CD4-positive, alpha-beta T cell treated with Interleukin-4 for 4 hours (primary cell): ENCODE results near the gene WFDC5.
A peak's percentile ranks its signal among the peaks of the same experiment; 100 is the strongest.

ENCODE experiments used
- DNase-seq: peaks from one replicate; pipeline ENCODE4 v3.0.0-alpha.2; 2020

Gene WFDC5

DNA sequence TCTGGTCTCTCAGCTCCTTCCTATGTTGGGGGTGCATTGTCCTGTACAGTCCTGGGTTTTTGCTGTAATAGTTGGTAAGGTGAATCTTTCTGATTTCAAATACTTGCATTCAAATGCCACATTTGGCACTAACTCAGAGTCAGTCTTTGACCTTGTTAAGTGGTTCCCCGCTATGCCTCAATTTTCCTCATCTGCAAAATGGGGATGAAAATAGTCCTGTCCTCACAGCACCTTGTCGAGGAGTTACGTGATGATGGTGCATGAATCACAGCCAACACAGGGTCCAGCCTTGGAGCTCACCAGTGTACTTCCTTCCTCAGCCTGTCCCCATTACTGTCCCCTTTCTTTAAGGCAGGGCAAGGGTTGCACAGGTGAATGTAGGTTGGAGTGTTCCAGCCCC is 1.1 kb downstream of the WFDC5 start:
- no peak for DNase-seq

- no peak for DNase-seq
These were observed 2.2 kb downstream of the WFDC5 start for GRCh38 chr20:45112754-45113153.

DNA sequence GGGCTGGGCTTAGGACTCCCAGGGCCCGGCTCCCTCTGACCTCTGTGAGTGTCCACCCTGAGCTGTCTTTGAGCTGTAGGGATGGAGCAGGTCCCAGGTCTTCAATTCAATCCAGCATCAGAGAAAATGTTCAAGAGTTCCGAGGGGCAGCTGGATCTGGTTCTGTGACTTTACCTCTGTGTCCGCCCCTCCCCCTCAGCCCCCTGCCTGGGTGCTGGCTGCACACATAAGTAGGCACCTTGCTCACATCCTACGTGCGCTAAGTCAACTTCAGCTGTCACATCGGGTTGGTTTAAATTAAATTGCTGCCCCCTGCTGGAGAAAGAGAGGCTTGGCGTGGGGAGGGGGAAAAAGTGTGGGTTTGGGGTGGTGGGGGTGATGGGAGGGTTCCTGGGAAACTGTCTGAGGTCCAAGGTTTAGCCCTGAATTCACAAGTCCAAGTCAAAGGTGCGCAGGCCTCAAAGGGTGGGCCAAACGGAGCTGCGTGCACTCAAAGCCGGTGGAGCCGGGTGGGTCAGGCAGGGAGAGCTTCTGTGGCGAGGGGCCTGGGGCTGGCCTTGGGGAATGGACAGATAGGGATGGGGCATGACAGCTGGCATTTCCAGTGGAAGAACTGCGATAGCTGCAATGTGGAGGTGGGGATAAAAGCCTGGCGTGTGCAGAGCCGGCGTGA is 3.0 kb downstream of the WFDC5 start:
- peak; percentile 15 for DNase-seq

DNA sequence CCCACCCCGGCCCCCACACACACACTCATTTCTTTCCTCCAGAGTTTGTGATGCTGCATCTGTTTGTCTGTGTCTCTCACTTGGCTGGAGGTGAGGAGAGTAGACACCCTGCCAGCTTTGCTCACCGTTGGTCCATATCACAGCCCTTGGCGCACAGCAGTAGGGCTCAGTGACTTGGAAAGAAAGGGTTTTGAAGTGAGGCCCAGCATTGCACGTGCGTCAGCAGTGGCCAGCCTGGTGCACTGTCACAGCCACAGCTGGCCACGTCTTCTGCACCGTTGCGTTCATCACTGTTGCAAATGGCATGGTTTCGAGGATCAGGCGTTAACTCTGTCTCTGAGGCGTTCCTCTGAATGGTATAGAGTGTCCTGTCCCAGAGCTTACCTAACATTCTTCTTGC is 3.7 kb downstream of the WFDC5 start:
- DNase-seq = no peak

DNA sequence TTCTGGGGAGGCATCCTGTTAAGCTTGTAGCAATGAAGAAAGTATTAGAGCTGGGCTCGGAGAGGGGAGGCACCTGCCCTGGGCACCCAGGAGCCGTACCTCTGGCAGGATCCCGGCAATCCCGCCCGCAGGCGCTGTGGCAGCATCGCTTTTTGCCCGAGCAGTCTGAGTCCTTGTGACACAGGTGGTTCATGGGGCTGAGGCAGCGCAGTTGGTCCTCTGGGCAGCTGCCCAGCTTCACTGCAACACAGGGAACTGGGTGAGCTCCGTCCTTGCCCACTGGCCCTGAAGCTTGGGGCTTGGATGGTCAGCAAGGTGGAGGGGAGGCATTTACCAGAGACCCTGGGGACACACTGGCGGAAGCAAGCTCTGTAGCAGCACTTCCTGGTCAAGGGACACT is 4.7 kb downstream of the WFDC5 start:
- DNase-seq = no peak

GRCh38 chr20:45109634-45110033 is 5.3 kb downstream of the WFDC5 start:
- DNase-seq = no peak

GRCh38 chr20:45105317-45105716 is 9.7 kb downstream of the WFDC5 start:
- DNase-seq = no peak

- DNase-seq = no peak
These were observed 10.2 kb downstream of the WFDC5 start for GRCh38 chr20:45104786-45105185.

DNA sequence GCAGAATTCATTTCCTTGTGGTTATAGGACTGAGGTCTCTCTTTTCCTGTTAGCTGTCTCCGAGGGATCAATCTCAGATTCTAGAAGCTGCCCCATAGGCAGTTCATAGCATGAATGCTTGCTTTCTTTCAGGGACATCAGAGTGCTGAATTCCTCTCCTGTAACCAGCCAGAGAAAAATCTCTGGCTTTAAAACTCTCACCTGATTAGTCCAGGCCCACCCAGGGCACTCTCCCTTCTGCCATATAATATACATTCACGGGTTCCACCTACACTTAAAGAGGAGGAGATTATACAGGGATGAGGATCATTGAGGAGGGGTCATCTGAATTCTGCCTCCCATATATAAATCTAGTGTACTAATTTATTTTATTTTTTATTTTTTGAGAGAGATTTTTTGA is 11.9 kb downstream of the WFDC5 start:
- no peak for DNase-seq

DNA sequence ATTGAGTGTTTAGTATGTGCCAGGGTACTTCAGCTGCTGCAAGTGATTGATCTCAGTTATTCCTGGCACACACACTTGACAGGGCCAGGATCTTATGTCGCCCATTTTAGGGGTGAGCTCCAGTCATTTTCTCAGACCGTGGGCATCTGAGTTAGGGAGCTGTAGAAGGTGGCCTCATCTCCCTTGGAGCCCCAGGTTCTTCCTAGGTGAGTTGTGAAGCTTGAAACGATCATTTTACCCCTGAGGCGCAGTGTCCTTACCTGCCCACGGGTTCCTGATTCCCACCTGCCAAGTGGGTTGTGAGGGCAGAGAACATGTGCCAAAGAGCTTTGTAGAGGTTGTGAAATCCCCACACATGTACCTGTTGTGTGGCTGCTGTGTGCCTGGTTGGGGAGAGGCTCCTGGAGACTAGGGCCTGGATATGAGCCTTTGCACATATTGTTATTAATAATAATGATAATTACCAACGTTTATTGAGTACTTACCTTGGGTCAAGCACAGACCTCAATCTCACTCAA is 13.6 kb downstream of the WFDC5 start:
- no peak for DNase-seq

- DNase-seq = no peak
These were observed 14.3 kb downstream of the WFDC5 start, which contains the start of gene KCNS1 for GRCh38 chr20:45100563-45101245. KCNS1 (minus strand) TSS chr20:45101127; CDS start chr20:45099236, 1,891 bp downstream.

GRCh38 chr20:45098103-45098773 is 16.7 kb downstream of the WFDC5 start:
- no peak for DNase-seq

GRCh38 chr20:45097485-45098102 is 17.4 kb downstream of the WFDC5 start:
- peak; percentile 8 for DNase-seq

DNA sequence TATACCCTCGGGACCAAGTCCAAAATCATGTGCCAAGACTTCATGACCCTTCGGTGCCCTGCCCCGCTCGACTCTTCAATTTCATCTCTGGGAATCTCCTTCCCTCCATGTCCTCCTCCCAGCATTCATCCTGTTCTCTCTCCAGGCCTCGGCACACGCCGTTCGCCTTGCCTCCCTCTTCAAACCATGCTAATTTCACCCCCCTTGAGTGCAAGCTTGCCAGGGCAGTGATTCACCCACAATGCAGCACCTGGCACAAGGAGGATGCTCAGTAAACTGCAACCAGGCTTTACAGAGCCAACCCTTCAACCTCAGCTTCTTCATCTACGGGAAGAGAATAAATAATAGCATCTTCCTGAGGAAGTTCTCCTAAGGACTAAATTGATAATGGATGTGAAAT is 18.2 kb downstream of the WFDC5 start:
- DNase-seq = no peak

DNA sequence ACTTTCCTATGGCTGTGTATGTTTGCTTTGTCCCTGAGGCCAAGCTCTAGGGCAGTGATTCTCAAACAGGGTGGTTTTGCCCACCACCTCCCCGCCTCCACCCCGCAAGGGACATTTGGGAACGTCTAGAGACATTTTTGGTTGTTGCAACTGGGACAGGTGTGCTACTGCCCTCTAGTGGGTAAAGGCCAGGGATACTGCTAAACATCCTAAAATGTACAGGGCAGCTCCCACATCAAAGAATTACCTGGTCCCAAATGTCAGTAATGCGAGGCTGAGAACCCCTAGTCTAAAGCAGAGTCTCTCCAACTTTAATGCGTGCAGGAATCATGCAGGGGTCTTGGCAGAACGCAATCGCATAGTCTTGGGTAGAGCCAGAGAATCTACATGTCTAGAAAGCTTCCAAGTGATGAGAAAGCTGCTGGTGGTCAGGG is 19.2 kb downstream of the WFDC5 start:
- peak; percentile 67 for DNase-seq

GRCh38 chr20:45094864-45095574 is 20.0 kb downstream of the WFDC5 start:
- DNase-seq = no peak

DNA sequence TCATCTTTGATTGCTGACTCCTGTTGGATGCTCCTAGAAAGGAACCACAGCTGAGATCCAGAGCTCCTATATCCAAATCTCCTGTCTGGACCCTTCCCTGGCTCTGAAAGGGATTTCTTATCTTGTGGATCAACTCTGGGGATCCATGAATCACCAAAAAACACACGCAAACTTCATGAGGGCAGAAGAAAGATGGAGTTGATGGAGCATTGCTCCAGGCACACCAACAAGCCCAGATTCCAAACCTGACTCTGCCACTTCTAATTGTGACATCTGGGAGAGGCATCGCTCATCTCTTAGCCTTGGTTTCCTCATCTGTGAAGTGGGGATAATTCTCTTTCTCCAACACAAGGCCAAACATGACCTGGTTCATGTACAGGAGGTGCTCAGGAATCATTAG is 20.8 kb downstream of the WFDC5 start:
- no peak for DNase-seq

- DNase-seq = no peak
These were observed 22.1 kb downstream of the WFDC5 start for GRCh38 chr20:45092898-45093297.

- no peak for DNase-seq
These were observed 23.6 kb downstream of the WFDC5 start for GRCh38 chr20:45091366-45091765.

DNA sequence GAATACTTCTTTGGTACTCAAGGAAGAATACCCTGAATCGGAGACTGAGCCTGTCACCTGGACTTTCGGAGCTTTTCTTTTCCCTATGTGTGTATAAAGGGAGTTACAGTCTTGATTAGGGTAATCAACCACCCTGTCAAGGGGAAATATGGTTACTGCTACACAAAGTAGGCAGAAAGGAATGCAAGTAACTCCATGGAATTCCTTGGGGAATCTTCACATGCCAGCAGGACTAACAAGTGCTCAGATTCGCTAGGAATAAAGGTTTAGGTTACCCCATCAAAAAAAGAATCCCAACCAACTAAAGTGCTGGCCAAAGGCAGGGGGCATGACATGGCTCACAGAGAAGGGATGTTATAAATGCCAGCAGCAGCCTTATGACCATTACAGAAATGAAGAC is 24.5 kb downstream of the WFDC5 start:
- DNase-seq = no peak

DNA sequence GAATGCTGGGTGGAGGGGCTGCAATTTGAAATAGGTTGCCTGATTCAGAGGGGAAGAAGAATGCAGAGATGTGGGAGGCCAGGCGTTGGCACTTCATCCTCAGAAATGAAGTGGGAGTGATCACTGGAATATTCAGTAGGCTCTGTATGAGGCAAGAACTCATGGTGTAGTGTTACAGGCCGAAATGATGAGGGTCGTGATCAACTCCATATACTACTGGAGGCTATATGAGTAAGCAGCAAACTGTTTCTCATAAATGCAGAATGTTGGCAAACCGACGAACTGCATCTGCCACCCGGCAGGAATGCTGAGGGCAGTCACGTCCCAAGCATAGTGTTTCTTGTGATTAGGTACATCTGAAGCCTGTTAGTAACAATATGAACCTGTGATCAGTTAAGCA is 26.7 kb downstream of the WFDC5 start:
- no peak for DNase-seq

DNA sequence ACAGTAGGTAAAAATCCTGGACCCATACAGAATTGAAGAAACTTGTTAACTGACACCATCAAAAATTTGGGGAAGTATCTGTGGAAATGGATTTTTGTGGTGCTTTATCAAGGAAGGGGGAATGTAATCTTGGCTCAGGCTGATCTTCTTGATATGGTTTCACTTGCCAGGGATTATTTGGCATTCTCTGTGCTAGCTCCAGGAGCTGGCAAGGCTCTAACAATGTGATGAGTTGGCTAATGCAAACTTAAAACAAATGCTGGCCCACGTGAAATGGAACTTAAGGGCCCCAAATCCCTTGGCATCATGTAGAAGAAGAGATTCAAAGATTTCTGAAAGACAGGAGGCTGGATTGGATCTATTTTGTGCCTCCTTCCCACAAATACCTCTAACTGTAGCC is 27.2 kb downstream of the WFDC5 start:
- DNase-seq = no peak
